HL-60 (cell line): ENCODE measurements around the gene ZNF26.
"Not testable (repeated sequence)": the region's sequence is repeated elsewhere in the genome, so short reads cannot be mapped to it uniquely, and the experiment has no call there.

Source experiments
- CTCF ChIP-seq: IDR thresholded peaks from one replicate; pipeline ENCODE4 v1.5.1; 2011; ENCODE audit warnings: low read length, control low read depth, inconsistent platforms; ENCODE audit not compliant: insufficient read depth
- POLR2AphosphoS5 ChIP-seq: IDR thresholded peaks from 2 replicates; pipeline ENCODE4 v1.6.1; 2012; ENCODE audit warnings: low read depth
- TF ChIP-seq, protein P1 (sequence below): IDR thresholded peaks from 2 replicates; pipeline ENCODE4 v1.6.1; 2012; ENCODE audit warnings: low read depth; ENCODE audit not compliant: insufficient replicate concordance

DNA sequence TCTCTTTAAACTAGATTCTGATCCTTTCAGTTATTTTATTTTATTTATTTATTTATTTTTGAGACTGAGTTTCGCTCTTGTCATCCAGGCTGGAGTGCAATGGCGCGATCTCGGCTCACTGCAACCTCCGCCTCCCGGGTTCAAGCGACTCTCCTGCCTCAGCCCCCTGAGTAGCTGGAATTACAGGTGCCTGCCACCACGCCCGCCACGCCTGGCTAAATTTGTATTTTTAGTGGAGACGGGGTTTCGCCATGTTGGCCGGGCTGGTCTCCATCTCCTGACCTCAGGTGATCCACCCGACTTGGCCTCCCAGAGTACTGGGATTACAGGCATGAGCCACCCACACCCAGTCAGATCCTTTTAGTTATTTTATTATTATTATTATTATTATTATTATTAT, 24.4 kb upstream of the ZNF26 start:
- not testable (repeated sequence) for TF ChIP-seq CTCF, POLR2AphosphoS5
- TF ChIP-seq, protein P1, sequence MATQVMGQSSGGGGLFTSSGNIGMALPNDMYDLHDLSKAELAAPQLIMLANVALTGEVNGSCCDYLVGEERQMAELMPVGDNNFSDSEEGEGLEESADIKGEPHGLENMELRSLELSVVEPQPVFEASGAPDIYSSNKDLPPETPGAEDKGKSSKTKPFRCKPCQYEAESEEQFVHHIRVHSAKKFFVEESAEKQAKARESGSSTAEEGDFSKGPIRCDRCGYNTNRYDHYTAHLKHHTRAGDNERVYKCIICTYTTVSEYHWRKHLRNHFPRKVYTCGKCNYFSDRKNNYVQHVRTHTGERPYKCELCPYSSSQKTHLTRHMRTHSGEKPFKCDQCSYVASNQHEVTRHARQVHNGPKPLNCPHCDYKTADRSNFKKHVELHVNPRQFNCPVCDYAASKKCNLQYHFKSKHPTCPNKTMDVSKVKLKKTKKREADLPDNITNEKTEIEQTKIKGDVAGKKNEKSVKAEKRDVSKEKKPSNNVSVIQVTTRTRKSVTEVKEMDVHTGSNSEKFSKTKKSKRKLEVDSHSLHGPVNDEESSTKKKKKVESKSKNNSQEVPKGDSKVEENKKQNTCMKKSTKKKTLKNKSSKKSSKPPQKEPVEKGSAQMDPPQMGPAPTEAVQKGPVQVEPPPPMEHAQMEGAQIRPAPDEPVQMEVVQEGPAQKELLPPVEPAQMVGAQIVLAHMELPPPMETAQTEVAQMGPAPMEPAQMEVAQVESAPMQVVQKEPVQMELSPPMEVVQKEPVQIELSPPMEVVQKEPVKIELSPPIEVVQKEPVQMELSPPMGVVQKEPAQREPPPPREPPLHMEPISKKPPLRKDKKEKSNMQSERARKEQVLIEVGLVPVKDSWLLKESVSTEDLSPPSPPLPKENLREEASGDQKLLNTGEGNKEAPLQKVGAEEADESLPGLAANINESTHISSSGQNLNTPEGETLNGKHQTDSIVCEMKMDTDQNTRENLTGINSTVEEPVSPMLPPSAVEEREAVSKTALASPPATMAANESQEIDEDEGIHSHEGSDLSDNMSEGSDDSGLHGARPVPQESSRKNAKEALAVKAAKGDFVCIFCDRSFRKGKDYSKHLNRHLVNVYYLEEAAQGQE: not testable (repeated sequence)
